ENCODE data around the gene SLC37A4.
A peak's percentile ranks its signal among the peaks of the same experiment; 100 is the strongest.

SLC37A4 gene

GRCh38 chr11:119015054-119015611 lies 15.5 kb downstream of the SLC37A4 start:
- peaks cover 5 to 27% of the 10 kb centered on the region in 2 donors for H3K4me1 ChIP-seq (ENCODE audit: control insufficient read depth in 1 of 2, insufficient read depth in 2 of 2, low read length in 2 of 2)
- H3K36me3 ChIP-seq (ENCODE audit: control insufficient read depth in 1 of 2, insufficient read depth in 2 of 2, low read length in 2 of 2), result peaks cover 53 to 54% of the 10 kb centered on the region in 2 donors
- no peak overlapping the region for H3K27ac ChIP-seq (ENCODE audit: low read length)
- no peak overlapping the region for H3K4me3 ChIP-seq (ENCODE audit: low read depth in 1 of 2, low read length in 2 of 2)
- no peaks in the 10 kb centered on the region for H3K9me3 ChIP-seq (ENCODE audit: control insufficient read depth in 1 of 2, low read length in 2 of 2)
- H3K27me3 ChIP-seq (ENCODE audit: low read depth, low read length), result no peaks in the 10 kb centered on the region

- H3K27ac ChIP-seq (ENCODE audit: low read length), result no peak overlapping the region
Observed at GRCh38 chr11:119014209-119014924, 16.3 kb downstream of the SLC37A4 start.

GRCh38 chr11:119012629-119013170 lies 18.0 kb downstream of the SLC37A4 start:
- peaks cover 0 to 21% of the 10 kb centered on the region in 2 donors for H3K4me1 ChIP-seq (ENCODE audit: control insufficient read depth in 1 of 2, insufficient read depth in 2 of 2, low read length in 2 of 2)
- H3K27me3 ChIP-seq (ENCODE audit: low read depth, low read length), result no peaks in the 10 kb centered on the region
- H3K36me3 ChIP-seq (ENCODE audit: control insufficient read depth in 1 of 2, insufficient read depth in 2 of 2, low read length in 2 of 2), result peaks cover 51 to 59% of the 10 kb centered on the region in 2 donors
- H3K4me3 ChIP-seq (ENCODE audit: low read depth in 1 of 2, low read length in 2 of 2), result no peak overlapping the region
- H3K9me3 ChIP-seq (ENCODE audit: control insufficient read depth in 1 of 2, low read length in 2 of 2), result no peaks in the 10 kb centered on the region
- no peak overlapping the region for H3K27ac ChIP-seq (ENCODE audit: low read length)

More at GRCh38 chr11:119014209-119014924, 16.3 kb downstream of the SLC37A4 start:
- no peaks in the 10 kb centered on the region for H3K27me3 ChIP-seq (ENCODE audit: low read depth, low read length)
- peaks cover 51 to 53% of the 10 kb centered on the region in 2 donors for H3K36me3 ChIP-seq (ENCODE audit: control insufficient read depth in 1 of 2, insufficient read depth in 2 of 2, low read length in 2 of 2)
- peaks cover 0 to 21% of the 10 kb centered on the region in 2 donors for H3K4me1 ChIP-seq (ENCODE audit: control insufficient read depth in 1 of 2, insufficient read depth in 2 of 2, low read length in 2 of 2)
- no peaks in the 10 kb centered on the region for H3K9me3 ChIP-seq (ENCODE audit: control insufficient read depth in 1 of 2, low read length in 2 of 2)
- no peak overlapping the region for H3K4me3 ChIP-seq (ENCODE audit: low read depth in 1 of 2, low read length in 2 of 2)

- Histone ChIP-seq H3K27ac (ENCODE audit: low read length) (no peak overlapping the region), H3K27me3 (ENCODE audit: low read depth, low read length) (no peaks in the 10 kb centered on the region), H3K4me3 (ENCODE audit: low read depth in 1 of 2, low read length in 2 of 2) (no peak overlapping the region), H3K9me3 (ENCODE audit: control insufficient read depth in 1 of 2, low read length in 2 of 2) (no peaks in the 10 kb centered on the region), H3K4me1 (ENCODE audit: control insufficient read depth in 1 of 2, insufficient read depth in 2 of 2, low read length in 2 of 2) (peaks cover 0 to 11% of the 10 kb centered on the region in 2 donors), H3K36me3 (ENCODE audit: control insufficient read depth in 1 of 2, insufficient read depth in 2 of 2, low read length in 2 of 2) (peaks cover 48 to 69% of the 10 kb centered on the region in 2 donors)
Observed at GRCh38 chr11:119011476-119012053, 19.1 kb downstream of the SLC37A4 start.

- H3K36me3 ChIP-seq (ENCODE audit: control insufficient read depth in 1 of 2, insufficient read depth in 2 of 2, low read length in 2 of 2), result peaks cover 11 to 58% of the 10 kb centered on the region in 2 donors
- H3K9me3 ChIP-seq (ENCODE audit: control insufficient read depth in 1 of 2, low read length in 2 of 2), result no peaks in the 10 kb centered on the region
- no peak overlapping the region for H3K4me3 ChIP-seq (ENCODE audit: low read depth in 1 of 2, low read length in 2 of 2)
Observed at GRCh38 chr11:119006656-119007055, 24.0 kb downstream of the SLC37A4 start.

GRCh38 chr11:119000906-119001305 lies 29.8 kb downstream of the SLC37A4 start:
- Histone ChIP-seq H3K27ac (ENCODE audit: low read length) (no peak overlapping the region), H3K27me3 (ENCODE audit: low read depth, low read length) (no peaks in the 10 kb centered on the region), H3K4me1 (ENCODE audit: control insufficient read depth in 1 of 2, insufficient read depth in 2 of 2, low read length in 2 of 2) (peaks cover 6 to 21% of the 10 kb centered on the region in 2 donors), H3K4me3 (ENCODE audit: low read depth in 1 of 2, low read length in 2 of 2) (no peak overlapping the region), H3K9me3 (ENCODE audit: control insufficient read depth in 1 of 2, low read length in 2 of 2) (no peaks in the 10 kb centered on the region), H3K36me3 (ENCODE audit: control insufficient read depth in 1 of 2, insufficient read depth in 2 of 2, low read length in 2 of 2) (peaks cover 0 to 38% of the 10 kb centered on the region in 2 donors)

More at GRCh38 chr11:119006656-119007055, 24.0 kb downstream of the SLC37A4 start:
- H3K4me1 ChIP-seq (ENCODE audit: control insufficient read depth in 1 of 2, insufficient read depth in 2 of 2, low read length in 2 of 2), result no peaks in the 10 kb centered on the region
- no peaks in the 10 kb centered on the region for H3K27me3 ChIP-seq (ENCODE audit: low read depth, low read length)
- H3K27ac ChIP-seq (ENCODE audit: low read length), result no peak overlapping the region

- H3K4me3 ChIP-seq (ENCODE audit: low read depth in 1 of 2, low read length in 2 of 2), result peak overlapping the region; percentile 84 to 88
- H3K9me3 ChIP-seq (ENCODE audit: control insufficient read depth in 1 of 2, low read length in 2 of 2), result no peaks in the 10 kb centered on the region
- H3K4me1 ChIP-seq (ENCODE audit: control insufficient read depth in 1 of 2, insufficient read depth in 2 of 2, low read length in 2 of 2), result peaks cover 6 to 21% of the 10 kb centered on the region in 2 donors
- no peaks in the 10 kb centered on the region for H3K27me3 ChIP-seq (ENCODE audit: low read depth, low read length)
- H3K36me3 ChIP-seq (ENCODE audit: control insufficient read depth in 1 of 2, insufficient read depth in 2 of 2, low read length in 2 of 2), result peaks cover 0 to 26% of the 10 kb centered on the region in 2 donors
- H3K27ac ChIP-seq (ENCODE audit: low read length), result peak overlapping the region; percentile 84
Observed at GRCh38 chr11:118998822-118999221, 31.9 kb downstream of the SLC37A4 start.

GRCh38 chr11:118998388-118998717 lies 32.3 kb downstream of the SLC37A4 start:
- Histone ChIP-seq H3K4me1 (ENCODE audit: control insufficient read depth in 1 of 2, insufficient read depth in 2 of 2, low read length in 2 of 2) (peaks cover 6 to 21% of the 10 kb centered on the region in 2 donors), H3K27ac (ENCODE audit: low read length) (peak overlapping the region; percentile 84)

GRCh38 chr11:118997627-118998387 lies 32.9 kb downstream of the SLC37A4 start, which contains the start of gene CENATAC:
TSS of gene CENATAC (plus strand) at chr11:118998138. CDS start at chr11:118998198, 60 bp downstream.
- Histone ChIP-seq H3K36me3 (ENCODE audit: control insufficient read depth in 1 of 2, insufficient read depth in 2 of 2, low read length in 2 of 2) (peaks cover 0 to 19% of the 10 kb centered on the region in 2 donors), H3K4me3 (ENCODE audit: low read depth in 1 of 2, low read length in 2 of 2) (peak within 1 kb of the TSS; percentile 84 to 88), H3K27ac (ENCODE audit: low read length) (peak within 1 kb of the TSS; percentile 84), H3K4me1 (ENCODE audit: control insufficient read depth in 1 of 2, insufficient read depth in 2 of 2, low read length in 2 of 2) (peaks cover 6 to 21% of the 10 kb centered on the region in 2 donors), H3K27me3 (ENCODE audit: low read depth, low read length) (no peaks in the 10 kb centered on the region), H3K9me3 (ENCODE audit: control insufficient read depth in 1 of 2, low read length in 2 of 2) (no peaks in the 10 kb centered on the region)

More at GRCh38 chr11:118998388-118998717, 32.3 kb downstream of the SLC37A4 start:
- Histone ChIP-seq H3K9me3 (ENCODE audit: control insufficient read depth in 1 of 2, low read length in 2 of 2) (no peaks in the 10 kb centered on the region), H3K27me3 (ENCODE audit: low read depth, low read length) (no peaks in the 10 kb centered on the region), H3K4me3 (ENCODE audit: low read depth in 1 of 2, low read length in 2 of 2) (peak overlapping the region; percentile 84 to 88), H3K36me3 (ENCODE audit: control insufficient read depth in 1 of 2, insufficient read depth in 2 of 2, low read length in 2 of 2) (peaks cover 0 to 24% of the 10 kb centered on the region in 2 donors)

GRCh38 chr11:118996926-118997626 lies 33.6 kb downstream of the SLC37A4 start:
- Histone ChIP-seq H3K36me3 (ENCODE audit: control insufficient read depth in 1 of 2, insufficient read depth in 2 of 2, low read length in 2 of 2) (peaks cover 0 to 12% of the 10 kb centered on the region in 2 donors), H3K9me3 (ENCODE audit: control insufficient read depth in 1 of 2, low read length in 2 of 2) (no peaks in the 10 kb centered on the region), H3K27ac (ENCODE audit: low read length) (peak overlapping the region; percentile 28), H3K4me3 (ENCODE audit: low read depth in 1 of 2, low read length in 2 of 2) (peak overlapping the region; percentile 84 to 88), H3K4me1 (ENCODE audit: control insufficient read depth in 1 of 2, insufficient read depth in 2 of 2, low read length in 2 of 2) (peaks cover 6 to 21% of the 10 kb centered on the region in 2 donors), H3K27me3 (ENCODE audit: low read depth, low read length) (no peaks in the 10 kb centered on the region)

Data from muscle layer of duodenum (tissue), 2 donors.